Fibroblast of pulmonary artery (primary cell): ENCODE data around the gene FOXL3.

Source experiments
- DNase-seq: peaks from one replicate; pipeline ENCODE4 v3.0.0-alpha.2; 2010; ENCODE audit warnings: low read depth
- H3K4me3 ChIP-seq: replicated peaks from 2 replicates; pipeline ENCODE4 v1.5.1; 2011; ENCODE audit warnings: low read depth, mild to moderate bottlenecking, control low read depth, low read length, moderate library complexity
- TF ChIP-seq, protein P1 (sequence below): IDR thresholded peaks from 2 replicates; pipeline ENCODE4 v1.5.1; 2011; ENCODE audit warnings: mild to moderate bottlenecking, control low read depth, low read length, inconsistent platforms; ENCODE audit errors: missing control alignments

Gene FOXL3

DNA sequence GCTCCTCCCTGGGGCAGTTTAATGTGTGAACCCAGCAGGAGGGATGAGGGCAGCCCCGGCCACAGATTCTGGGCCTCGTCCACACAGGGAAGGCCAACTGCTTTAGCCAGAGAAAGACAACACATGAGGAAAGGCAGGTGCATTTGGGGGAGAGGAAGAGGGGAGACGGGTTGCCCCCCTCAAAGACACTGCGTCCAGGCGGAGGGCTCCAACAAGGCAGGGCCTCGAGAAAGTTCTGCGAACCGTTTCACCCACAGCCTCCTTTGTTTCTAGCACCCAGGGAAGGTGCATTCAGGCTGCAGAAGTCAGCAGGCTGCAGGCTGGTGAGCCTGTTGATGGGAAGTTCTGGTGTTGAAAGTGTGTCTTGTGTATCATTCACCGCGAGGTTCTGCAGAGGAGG lies 10.1 kb downstream of the FOXL3 start:
- TF ChIP-seq, protein P1, sequence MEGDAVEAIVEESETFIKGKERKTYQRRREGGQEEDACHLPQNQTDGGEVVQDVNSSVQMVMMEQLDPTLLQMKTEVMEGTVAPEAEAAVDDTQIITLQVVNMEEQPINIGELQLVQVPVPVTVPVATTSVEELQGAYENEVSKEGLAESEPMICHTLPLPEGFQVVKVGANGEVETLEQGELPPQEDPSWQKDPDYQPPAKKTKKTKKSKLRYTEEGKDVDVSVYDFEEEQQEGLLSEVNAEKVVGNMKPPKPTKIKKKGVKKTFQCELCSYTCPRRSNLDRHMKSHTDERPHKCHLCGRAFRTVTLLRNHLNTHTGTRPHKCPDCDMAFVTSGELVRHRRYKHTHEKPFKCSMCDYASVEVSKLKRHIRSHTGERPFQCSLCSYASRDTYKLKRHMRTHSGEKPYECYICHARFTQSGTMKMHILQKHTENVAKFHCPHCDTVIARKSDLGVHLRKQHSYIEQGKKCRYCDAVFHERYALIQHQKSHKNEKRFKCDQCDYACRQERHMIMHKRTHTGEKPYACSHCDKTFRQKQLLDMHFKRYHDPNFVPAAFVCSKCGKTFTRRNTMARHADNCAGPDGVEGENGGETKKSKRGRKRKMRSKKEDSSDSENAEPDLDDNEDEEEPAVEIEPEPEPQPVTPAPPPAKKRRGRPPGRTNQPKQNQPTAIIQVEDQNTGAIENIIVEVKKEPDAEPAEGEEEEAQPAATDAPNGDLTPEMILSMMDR = no peak
- DNase-seq = no peak
- H3K4me3 ChIP-seq = no peak overlapping the region

DNA sequence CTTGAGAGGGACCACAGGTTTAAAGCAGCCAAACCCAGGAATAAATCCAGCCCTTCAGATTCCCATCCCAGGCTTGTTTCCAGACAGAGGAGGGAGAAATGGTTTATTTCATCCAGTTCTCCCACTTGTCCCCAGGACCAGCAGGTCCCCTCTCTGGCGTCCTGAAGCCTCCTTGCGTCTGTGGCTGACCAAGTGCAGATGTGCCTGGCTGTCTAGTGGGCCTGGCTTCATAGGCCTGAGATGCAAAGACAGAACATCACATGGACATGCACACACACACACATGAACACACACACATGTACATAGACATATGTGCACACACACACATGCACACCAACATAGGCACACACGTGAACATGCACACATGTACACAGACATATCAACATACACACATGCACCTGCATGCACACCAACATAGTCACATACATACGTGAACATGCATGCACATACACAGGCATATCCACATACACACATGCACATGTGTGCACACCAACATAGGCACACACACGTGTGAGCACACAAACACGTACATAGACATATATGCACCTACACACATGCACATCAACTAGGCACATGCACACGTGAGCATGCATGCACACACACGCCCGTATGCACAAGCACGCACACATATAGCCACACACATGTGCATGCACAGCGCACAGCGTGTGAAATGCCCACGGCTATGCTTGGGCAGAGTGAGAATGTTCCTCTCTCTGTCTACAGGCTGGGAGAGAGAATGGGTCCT lies 10.7 kb downstream of the FOXL3 start:
- no peak for DNase-seq
- TF ChIP-seq, protein P1 = no peak
- H3K4me3 ChIP-seq = no peak overlapping the region

- no peak overlapping the region for H3K4me3 ChIP-seq
- TF ChIP-seq, protein P1 = no peak
- no peak for DNase-seq
These were observed 11.5 kb downstream of the FOXL3 start for GRCh38 chr7:301291-302053.

GRCh38 chr7:302054-302992 lies 12.4 kb downstream of the FOXL3 start:
- H3K4me3 ChIP-seq = no peak overlapping the region
- DNase-seq = no peak
- TF ChIP-seq, protein P1 = no peak

- TF ChIP-seq, protein P1 = no peak
- no peak for DNase-seq
- H3K4me3 ChIP-seq = no peak overlapping the region
These were observed 13.5 kb downstream of the FOXL3 start for GRCh38 chr7:303425-303824.

DNA sequence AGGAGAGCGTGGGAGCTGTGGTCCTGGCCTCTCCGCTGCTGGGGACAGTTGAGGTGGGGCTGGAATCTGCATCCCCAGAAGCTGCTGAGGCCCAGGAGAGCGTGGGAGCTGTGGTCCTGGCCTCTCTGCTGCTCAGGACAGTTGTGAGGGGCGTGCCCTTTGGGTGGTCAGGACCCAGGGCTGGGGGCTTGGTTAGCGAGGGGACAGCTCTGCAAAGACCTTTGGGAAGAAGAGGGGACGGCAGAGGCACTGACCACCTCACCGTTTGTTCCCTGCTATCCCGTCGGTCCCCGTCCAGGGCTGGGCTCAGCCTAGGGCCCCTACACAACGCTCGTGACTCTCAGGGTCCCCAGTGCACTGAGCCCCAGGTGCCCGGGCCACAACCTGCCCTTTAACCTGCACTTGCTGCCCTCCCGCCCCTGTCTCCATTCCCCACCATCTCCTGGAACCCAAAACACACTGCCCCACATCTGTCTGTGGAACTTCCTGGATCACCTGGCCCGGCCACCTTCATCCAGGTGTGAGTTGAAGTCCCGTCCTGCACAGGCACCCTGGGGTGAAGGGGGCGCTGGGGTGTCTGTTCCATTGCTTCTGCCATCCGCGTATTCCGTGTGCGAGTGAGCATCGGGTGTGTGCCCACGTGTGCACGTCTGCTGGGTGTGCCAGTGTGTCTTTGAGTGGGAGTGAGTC lies 14.1 kb downstream of the FOXL3 start:
- TF ChIP-seq, protein P1 = no peak
- DNase-seq = no peak
- H3K4me3 ChIP-seq = no peak overlapping the region
